ENCODE measurements around the gene MAP4. TPM values are rescaled to one million over a fixed set of nuclear protein-coding genes. Genes with fewer than 3 reads are reported as not detected.
A peak's percentile ranks its signal among the peaks of the same experiment; 100 is the strongest.

MAP4 gene
- polyA plus RNA-seq, 3 donors, result 6.2 to 24.1 (median 18.4) TPM

- Mint-ChIP-seq H3K4me1 (no peaks in the 10 kb centered on the region), H3K36me3 (peaks cover 43 to 62% of the 10 kb centered on the region in 2 donors), H3K4me3 (no peak overlapping the region), H3K9me3 (no peaks in the 10 kb centered on the region), H3K27ac (peak overlapping the region in 2 of 7 donors; percentile 15 to 40), H3K27me3 (ENCODE audit: low read depth in 3 of 3) (no peaks in the 10 kb centered on the region)
- Histone ChIP-seq H3K27ac (ENCODE audit: low read depth in 1 of 2, low read length in 2 of 2) (no peak overlapping the region), H3K4me2 (replicated peaks; ENCODE audit: extremely low read depth, low read length, poor library complexity, severe bottlenecking) (no peak overlapping the region), H3K4me3 (replicated peaks in 1 of 3; ENCODE audit: low read depth in 2 of 3, low read length in 3 of 3) (no peak overlapping the region), H4K20me1 (ENCODE audit: insufficient read depth, low read length) (no peaks in the 10 kb centered on the region), H3K36me3 (replicated peaks in 1 of 2; ENCODE audit: control insufficient read depth in 1 of 2, insufficient read depth in 2 of 2, low read length in 2 of 2) (peaks cover 25 to 73% of the 10 kb centered on the region in 2 donors), H3K4me1 (ENCODE audit: control insufficient read depth in 1 of 2, insufficient read depth in 2 of 2, low read length in 2 of 2) (no peaks in the 10 kb centered on the region), H3K27me3 (ENCODE audit: control insufficient read depth in 2 of 2, insufficient read depth in 2 of 2, low read length in 2 of 2) (no peaks in the 10 kb centered on the region), H3K9ac (ENCODE audit: insufficient read depth, low read length, poor library complexity, severe bottlenecking) (no peak overlapping the region), H2AFZ (ENCODE audit: insufficient read depth, low read depth, low read length, poor library complexity, severe bottlenecking) (no peak overlapping the region), H3K79me2 (ENCODE audit: insufficient read depth, low read length) (no peaks in the 10 kb centered on the region), H3K9me3 (replicated peaks in 1 of 2; ENCODE audit: control insufficient read depth in 1 of 2, insufficient read depth in 1 of 2, low read length in 2 of 2) (no peaks in the 10 kb centered on the region)
- WGBS (ENCODE audit: insufficient coverage), result 100% methylated on average over 1 of the region's 7 CpGs
- intact Hi-C loops (cut with micrococcal nuclease), result no loop called here
- TF ChIP-seq, protein P1, sequence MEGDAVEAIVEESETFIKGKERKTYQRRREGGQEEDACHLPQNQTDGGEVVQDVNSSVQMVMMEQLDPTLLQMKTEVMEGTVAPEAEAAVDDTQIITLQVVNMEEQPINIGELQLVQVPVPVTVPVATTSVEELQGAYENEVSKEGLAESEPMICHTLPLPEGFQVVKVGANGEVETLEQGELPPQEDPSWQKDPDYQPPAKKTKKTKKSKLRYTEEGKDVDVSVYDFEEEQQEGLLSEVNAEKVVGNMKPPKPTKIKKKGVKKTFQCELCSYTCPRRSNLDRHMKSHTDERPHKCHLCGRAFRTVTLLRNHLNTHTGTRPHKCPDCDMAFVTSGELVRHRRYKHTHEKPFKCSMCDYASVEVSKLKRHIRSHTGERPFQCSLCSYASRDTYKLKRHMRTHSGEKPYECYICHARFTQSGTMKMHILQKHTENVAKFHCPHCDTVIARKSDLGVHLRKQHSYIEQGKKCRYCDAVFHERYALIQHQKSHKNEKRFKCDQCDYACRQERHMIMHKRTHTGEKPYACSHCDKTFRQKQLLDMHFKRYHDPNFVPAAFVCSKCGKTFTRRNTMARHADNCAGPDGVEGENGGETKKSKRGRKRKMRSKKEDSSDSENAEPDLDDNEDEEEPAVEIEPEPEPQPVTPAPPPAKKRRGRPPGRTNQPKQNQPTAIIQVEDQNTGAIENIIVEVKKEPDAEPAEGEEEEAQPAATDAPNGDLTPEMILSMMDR (IDR thresholded peaks at IDR 0.05), result no peak
- no peak for DNase-seq
Observed at GRCh38 chr3:47817609-47818008, 198.6 kb downstream of the MAP4 start.

DNA sequence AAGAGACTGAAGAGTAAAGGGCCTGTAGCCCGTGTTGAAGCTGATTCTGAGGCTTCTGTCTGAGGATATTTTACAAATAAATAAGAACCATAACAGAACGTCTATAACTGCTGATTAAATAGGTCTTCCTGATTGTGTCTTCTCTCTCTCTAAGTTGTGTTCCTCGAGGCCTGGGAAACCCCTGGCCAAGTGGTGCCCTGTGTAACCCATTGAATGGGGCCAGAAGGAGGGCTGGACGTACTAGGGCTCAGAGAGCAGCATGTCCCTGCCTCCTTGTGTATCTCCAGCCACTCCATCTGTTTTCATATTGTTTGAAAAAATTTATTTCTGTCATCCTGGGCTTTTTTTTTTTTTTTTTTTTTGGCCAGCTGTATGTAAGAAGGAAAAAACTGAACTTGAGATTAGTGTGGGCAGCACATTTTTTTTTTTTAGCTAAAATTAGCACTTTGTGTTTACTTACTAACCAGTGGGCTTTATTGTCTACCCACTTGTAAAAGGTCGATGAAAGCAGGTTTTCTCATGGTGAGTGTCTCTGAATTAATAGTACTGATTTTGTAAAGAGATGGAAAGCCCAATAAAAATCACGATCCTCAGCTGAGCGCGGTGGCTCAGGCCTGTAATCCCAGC lies 202.6 kb downstream of the MAP4 start:
- H3K27ac ChIP-seq (ENCODE audit: low read depth in 1 of 2, low read length in 2 of 2), result no peak overlapping the region
- no CpG with 5 or more reads among the region's 8 CpGs for WGBS (ENCODE audit: insufficient coverage)
- no peak overlapping the region for H3K4me3 Mint-ChIP-seq
- H2AFZ ChIP-seq (ENCODE audit: insufficient read depth, low read depth, low read length, poor library complexity, severe bottlenecking), result no peak overlapping the region
- no peaks in the 10 kb centered on the region for H4K20me1 ChIP-seq (ENCODE audit: insufficient read depth, low read length)
- TF ChIP-seq, protein P1 (IDR thresholded peaks at IDR 0.05), result no peak
- no peak overlapping the region for H3K9ac ChIP-seq (ENCODE audit: insufficient read depth, low read length, poor library complexity, severe bottlenecking)
- peak overlapping the region in 1 of 7 donors; percentile 82 for H3K27ac Mint-ChIP-seq
- no peaks in the 10 kb centered on the region for H3K79me2 ChIP-seq (ENCODE audit: insufficient read depth, low read length)
- H3K27me3 ChIP-seq (ENCODE audit: control insufficient read depth in 2 of 2, insufficient read depth in 2 of 2, low read length in 2 of 2), result no peaks in the 10 kb centered on the region
- H3K27me3 Mint-ChIP-seq (ENCODE audit: low read depth in 3 of 3), result no peaks in the 10 kb centered on the region
- no peak overlapping the region for H3K4me2 ChIP-seq (replicated peaks; ENCODE audit: extremely low read depth, low read length, poor library complexity, severe bottlenecking)
- H3K4me3 ChIP-seq (replicated peaks in 1 of 3; ENCODE audit: low read depth in 2 of 3, low read length in 3 of 3), result no peak overlapping the region
- no peaks in the 10 kb centered on the region for H3K4me1 Mint-ChIP-seq
- DNase-seq, result no peak
- H3K9me3 Mint-ChIP-seq, result no peaks in the 10 kb centered on the region
- peaks cover 32 to 84% of the 10 kb centered on the region in 2 donors for H3K36me3 ChIP-seq (replicated peaks in 1 of 2; ENCODE audit: control insufficient read depth in 1 of 2, insufficient read depth in 2 of 2, low read length in 2 of 2)
- no peaks in the 10 kb centered on the region for H3K9me3 ChIP-seq (replicated peaks in 1 of 2; ENCODE audit: control insufficient read depth in 1 of 2, insufficient read depth in 1 of 2, low read length in 2 of 2)
- no peaks in the 10 kb centered on the region for H3K4me1 ChIP-seq (ENCODE audit: control insufficient read depth in 1 of 2, insufficient read depth in 2 of 2, low read length in 2 of 2)
- intact Hi-C loops (cut with micrococcal nuclease), result no loop called here
- H3K36me3 Mint-ChIP-seq, result peaks cover 36 to 65% of the 10 kb centered on the region in 2 donors

All from CD14-positive monocyte (primary cell).